HG03521 (cell line): ENCODE data around the gene SMOC1.

ENCODE experiments used
- ATAC-seq: cut with Tn5 transposase; IDR thresholded peaks from one replicate; pipeline ENCODE4 v1.9.1; 2021; ENCODE audit warnings: mild to moderate bottlenecking, moderate library complexity; ENCODE audit not compliant: unreplicated experiment

Gene SMOC1

GRCh38 chr14:69980457-69981425, 101.5 kb downstream of the SMOC1 start:
- no peak for ATAC-seq

GRCh38 chr14:69982220-69982839, 103.1 kb downstream of the SMOC1 start:
- ATAC-seq: no peak

GRCh38 chr14:69982886-69983285, 103.7 kb downstream of the SMOC1 start:
- no peak for ATAC-seq

- ATAC-seq: no peak
Measured at GRCh38 chr14:69983317-69983716, 104.1 kb downstream of the SMOC1 start.

GRCh38 chr14:69985463-69985862, 106.2 kb downstream of the SMOC1 start:
- ATAC-seq: no peak

GRCh38 chr14:69986336-69986735, 107.1 kb downstream of the SMOC1 start:
- no peak for ATAC-seq

- no peak for ATAC-seq
Measured at GRCh38 chr14:69987406-69988121, 108.3 kb downstream of the SMOC1 start.

- no peak for ATAC-seq
Measured at GRCh38 chr14:69988979-69989378, 109.8 kb downstream of the SMOC1 start.

- no peak for ATAC-seq
Measured at GRCh38 chr14:69989622-69990021, 110.4 kb downstream of the SMOC1 start.

- ATAC-seq: no peak
Measured at GRCh38 chr14:69990323-69990722, 111.1 kb downstream of the SMOC1 start.

GRCh38 chr14:69991422-69991821, 112.2 kb downstream of the SMOC1 start:
- ATAC-seq: no peak

GRCh38 chr14:69992564-69992963, 113.3 kb downstream of the SMOC1 start:
- no peak for ATAC-seq

GRCh38 chr14:69993326-69993725, 114.1 kb downstream of the SMOC1 start:
- ATAC-seq: no peak

GRCh38 chr14:69994002-69994401, 114.8 kb downstream of the SMOC1 start:
- no peak for ATAC-seq

- no peak for ATAC-seq
Measured at GRCh38 chr14:69996216-69996615, 117.0 kb downstream of the SMOC1 start.

- no peak for ATAC-seq
Measured at GRCh38 chr14:69997849-69998248, 118.6 kb downstream of the SMOC1 start.

- ATAC-seq: no peak
Measured at GRCh38 chr14:69999261-69999674, 120.1 kb downstream of the SMOC1 start.

GRCh38 chr14:70000601-70001000, 121.4 kb downstream of the SMOC1 start:
- no peak for ATAC-seq

- no peak for ATAC-seq
Measured at GRCh38 chr14:70002589-70003346, 123.6 kb downstream of the SMOC1 start.

- no peak for ATAC-seq
Measured at GRCh38 chr14:70004791-70005190, 125.6 kb downstream of the SMOC1 start.
